ENCODE measurements around the gene SPOCK1.

The SPOCK1 gene

DNA sequence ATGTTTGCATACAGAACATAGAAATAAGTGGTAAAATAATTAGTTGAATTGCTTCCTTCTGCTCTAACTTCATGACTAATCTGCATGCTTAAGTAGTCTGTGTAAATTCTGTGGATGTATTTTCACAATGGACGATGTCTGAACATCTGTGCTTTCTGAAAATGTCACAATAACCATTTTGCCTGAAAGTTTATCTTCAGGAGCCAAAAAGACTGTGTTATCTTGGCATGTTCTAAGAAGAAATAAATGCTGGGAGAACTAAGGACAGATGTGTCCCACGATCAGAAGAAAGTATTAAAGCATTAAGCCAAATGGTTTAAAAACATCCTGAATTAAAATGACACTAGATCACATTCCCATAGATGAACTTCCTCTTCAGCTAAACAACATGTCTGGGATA lies 397.6 kb downstream of the SPOCK1 start:
- DNase-seq (ENCODE audit: low read depth) = peak; percentile 36

DNA sequence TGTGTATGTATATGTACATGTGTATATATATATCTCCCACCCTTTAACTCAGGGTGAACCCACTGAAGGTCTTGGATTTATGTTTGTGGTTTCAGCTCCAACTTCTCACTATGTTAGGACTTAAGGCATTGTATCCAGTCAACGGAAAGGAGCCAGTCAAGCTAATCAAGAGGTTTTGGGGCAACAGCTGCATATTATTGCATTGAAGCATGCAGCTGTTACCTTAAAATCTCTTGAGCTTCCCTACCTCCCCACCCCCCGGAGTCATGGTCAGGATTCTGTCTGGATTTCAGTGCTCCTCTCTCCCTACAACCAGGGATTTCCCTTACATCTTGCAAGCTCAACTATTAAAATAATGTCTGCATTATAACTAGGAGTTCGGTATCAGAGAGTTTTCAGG lies 399.5 kb downstream of the SPOCK1 start:
- no peak for DNase-seq (ENCODE audit: low read depth)

DNA sequence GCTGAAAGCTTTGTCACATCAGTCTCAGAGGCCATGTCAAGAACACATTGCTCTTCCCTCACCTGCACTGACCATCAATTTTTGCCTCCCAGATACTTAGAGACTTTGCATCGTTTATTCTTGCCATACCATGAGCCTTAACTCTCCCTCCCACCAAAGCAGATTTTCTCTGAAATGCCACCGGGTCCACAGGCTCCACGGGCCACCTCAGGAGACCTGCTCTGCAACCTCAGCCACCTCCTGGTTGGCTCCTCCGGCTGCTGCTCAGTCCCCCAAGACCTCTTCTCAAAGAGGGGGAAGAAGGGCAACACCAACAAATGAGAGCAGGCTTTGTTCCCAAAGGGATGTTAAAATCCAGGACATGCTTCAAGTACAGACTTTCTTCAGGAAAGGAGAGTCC lies 400.5 kb downstream of the SPOCK1 start:
- DNase-seq (ENCODE audit: low read depth) = no peak

DNA sequence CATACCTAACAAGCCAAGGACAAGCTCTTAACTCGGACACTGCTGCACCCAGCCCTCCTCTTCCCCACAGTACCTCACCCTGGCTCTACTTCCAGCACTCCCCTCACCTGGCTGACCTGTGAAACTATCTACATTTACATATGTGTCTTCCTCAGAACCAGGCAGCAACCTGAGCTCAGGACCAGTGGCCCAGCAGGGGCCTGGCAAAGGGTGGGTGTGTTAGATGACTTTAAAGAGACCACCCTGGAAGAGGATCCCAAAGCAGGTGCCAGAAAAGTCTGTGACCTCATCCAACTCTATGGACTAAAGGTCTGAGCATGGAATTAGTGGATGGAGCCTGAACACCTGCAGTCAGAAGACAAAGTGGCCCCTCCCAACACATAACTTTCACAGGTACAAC lies 400.9 kb downstream of the SPOCK1 start:
- no peak for DNase-seq (ENCODE audit: low read depth)

DNA sequence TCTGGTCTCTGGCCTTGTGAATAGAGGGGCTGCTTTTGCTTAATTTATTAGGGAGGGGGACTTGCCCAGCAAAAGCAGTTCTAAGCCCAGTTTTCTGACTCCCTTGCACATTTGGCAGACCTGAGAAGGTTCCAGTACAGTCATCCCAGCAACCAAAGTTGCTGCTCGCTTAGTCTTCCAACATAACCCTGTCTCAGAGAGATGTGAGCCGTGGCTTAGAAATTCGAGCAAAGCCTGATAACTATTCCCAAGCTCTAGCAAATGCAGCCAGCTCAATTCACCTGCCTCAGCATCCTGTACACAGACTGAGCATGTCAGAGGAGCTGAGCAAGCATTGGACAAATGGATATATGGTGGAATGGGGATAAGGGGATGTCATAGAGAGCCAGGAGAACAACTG lies 401.9 kb downstream of the SPOCK1 start:
- no peak for DNase-seq (ENCODE audit: low read depth)

DNA sequence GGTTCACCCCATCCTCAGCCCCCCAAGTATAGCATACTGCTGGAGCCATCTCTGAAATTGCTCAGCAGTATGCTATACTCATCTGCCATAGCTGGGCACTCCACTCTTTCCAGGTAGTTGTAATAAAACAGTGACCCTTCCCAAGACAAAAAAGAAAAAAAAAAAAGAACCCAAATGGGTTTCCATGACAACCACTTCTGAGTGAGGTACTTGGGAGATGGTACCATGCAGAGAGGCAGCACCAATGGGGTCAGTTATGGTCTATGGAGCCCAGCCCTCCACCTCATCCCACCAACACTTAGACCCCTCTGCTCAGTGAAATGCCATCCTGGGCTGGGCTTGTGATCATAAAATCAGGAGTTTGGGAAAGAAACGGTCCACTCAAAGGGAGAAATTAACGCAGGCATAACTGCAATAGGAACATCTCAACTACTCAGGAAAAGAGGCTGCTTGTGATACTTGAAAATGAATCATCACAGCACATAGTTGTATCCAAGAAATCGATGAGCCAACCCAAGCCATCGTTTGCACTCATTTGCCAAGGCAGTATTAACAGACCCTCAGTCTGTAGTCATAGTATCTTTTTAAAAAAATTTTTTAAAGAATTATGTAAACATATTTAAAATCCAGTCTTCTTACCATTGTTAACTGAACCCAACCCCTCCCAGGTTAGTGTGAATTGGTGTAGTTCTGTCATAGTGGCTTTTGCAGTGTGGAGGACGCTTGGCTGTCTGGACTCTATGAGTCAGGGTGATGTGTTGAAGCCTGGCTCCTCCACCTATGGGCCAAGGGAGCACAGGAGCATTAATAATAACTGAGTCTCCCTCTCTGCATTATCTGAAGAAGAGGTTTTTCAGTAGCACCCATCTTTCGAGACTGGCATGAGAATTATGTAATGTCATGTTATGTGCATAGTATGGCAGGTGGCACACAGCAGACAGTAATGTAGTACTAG lies 402.7 kb downstream of the SPOCK1 start:
- no peak for DNase-seq (ENCODE audit: low read depth)

DNA sequence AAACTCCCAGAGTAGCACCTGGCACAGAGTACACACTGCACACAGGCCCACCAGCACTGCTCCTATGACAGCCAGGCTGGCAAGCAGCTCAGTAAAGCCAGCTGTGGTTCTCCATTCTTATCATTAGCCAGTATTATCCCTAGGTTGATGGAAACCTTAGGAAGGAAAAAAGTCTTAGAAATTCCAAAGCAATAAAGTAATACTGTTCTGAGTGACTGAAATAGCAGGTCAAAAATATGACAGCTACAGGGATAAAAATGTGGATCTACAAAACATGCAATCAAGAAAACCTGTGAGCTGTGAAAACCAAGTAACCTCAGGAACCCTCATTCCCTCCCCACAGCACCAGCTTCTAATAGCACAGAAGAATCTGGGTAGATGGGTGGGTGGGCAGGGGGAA lies 403.5 kb downstream of the SPOCK1 start:
- DNase-seq (ENCODE audit: low read depth) = no peak

DNA sequence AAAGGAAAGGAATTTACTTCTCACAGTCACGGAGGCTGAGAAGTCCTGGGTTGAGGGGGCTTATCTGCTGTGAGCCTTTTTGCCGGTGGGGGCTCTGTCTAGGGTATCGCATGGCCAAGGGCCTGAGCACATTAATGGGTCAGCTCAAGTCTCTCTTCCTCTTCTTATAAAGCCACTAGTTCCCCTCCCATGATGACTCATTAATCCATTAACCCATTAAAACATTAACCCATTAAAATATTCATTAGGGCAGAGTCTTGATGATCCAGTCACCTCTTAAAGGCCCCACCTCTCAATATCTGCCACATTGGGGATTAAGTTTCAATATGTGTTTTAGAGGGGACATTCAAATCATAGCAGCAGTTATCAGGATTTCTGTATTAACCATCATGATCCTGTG lies 406.3 kb downstream of the SPOCK1 start:
- DNase-seq (ENCODE audit: low read depth) = no peak

DNA sequence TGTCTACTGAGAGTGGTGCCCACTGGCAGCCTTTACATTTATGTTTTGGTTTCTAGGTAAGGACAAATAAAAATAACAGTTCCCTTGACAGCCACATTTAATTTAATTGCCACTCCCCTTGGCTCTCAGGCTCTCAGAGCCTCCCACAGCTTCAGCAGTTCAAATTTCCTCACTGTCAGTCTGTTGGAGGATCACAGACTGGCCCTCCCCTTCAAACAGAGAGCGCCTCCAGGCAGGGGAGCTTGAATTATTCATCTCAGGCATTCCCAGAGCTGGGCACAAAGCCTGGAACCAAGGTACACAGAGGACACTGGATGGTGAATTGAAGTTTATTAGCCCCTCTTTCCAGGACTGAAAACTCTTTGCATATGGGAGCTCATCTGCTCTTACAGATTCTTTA lies 407.7 kb downstream of the SPOCK1 start:
- DNase-seq (ENCODE audit: low read depth) = no peak

DNA sequence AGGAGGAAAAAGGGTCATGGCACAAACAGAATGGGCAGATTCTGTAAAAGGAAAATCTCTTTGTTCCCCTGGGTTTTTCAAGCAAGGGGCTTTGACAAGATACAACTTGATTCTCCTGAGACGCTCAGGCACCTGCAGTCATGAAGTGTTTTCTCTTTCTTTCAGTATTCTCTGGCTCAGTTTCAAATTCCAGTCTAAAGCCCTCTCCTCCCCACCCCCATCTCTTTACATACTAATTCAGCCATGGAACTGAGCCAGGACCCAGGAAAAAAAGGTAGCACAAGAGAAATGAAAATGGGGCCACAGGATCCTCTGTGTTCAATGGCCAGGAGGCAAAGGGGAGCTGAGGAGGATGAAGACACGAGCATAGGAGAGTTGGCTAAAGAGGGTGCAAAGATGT lies 408.4 kb downstream of the SPOCK1 start:
- no peak for DNase-seq (ENCODE audit: low read depth)

DNA sequence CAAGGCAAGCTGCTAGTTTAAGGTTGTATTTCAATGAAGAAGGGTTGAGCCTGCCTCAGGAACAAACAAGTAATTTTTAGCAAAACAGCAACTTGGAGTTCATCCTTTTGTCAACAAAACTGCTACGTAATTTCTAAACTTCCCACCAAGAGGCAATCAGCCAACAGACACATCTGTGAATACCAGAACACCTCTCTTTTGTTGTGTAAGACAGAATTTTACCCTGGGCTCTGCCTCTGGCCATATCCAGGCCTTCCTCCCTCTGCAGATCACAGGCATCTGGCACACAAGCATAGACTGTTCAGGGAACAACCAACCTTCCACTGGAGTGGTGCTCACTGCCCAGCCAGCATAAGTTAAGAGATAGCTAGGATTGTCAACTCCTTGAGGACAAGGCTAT lies 409.0 kb downstream of the SPOCK1 start:
- no peak for DNase-seq (ENCODE audit: low read depth)

DNA sequence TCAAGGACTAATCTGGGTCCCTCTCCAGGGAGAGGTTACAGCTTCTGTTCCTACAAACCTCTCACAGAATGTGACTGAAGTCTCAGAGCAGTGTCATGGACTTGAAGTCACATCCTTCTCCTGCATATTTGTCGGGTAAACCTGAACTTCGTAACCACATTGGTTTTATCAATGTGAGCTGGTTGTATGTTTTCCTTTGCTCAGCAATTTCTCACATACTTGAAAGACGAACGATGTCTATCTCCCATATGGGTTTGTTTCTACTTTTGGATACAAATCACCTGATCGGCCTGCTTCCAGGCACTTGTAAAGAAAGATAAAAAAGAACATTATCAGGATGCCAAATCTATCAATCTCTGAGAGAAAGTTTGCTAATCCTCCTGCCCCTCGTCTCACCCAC lies 411.0 kb downstream of the SPOCK1 start:
- DNase-seq (ENCODE audit: low read depth) = no peak

DNA sequence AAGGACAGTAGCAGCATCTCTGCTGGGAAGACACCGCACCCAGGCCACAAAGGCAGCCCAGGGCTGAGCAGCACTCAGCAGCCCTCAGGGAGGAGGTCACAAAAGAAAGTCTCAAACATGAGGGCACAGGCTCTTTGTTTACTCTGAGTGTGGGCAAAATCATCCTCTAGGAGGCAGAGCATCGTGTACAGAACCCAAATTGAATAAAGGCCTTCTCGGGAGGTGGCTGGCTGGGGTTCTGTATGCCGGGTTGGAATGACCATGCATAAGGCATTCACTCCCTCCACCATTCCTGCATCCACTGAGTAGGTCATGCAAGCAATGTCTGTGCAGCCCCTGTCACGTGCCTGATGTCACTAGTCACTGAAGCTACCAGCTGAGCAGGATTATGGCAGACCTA lies 412.8 kb downstream of the SPOCK1 start:
- DNase-seq (ENCODE audit: low read depth) = no peak

DNA sequence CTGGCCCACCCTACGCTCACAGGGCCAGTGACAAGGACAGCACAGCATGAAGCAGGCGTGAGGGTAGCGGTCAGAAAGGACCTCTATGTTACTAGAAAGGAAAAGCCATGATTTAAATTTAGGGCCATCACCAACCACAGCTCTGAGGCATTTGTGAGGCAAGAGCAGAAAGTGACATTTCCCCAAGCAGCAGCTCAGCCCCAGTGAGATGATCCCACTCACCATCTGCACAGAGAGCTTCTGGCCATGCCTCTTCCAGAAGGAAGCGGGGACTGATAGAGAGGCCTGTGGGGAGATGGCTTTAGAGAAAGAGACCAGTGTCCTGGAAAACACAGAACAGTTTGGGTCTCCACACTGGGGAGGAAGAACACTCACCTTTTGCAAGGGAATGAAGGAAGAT lies 413.9 kb downstream of the SPOCK1 start:
- DNase-seq (ENCODE audit: low read depth) = no peak

DNA sequence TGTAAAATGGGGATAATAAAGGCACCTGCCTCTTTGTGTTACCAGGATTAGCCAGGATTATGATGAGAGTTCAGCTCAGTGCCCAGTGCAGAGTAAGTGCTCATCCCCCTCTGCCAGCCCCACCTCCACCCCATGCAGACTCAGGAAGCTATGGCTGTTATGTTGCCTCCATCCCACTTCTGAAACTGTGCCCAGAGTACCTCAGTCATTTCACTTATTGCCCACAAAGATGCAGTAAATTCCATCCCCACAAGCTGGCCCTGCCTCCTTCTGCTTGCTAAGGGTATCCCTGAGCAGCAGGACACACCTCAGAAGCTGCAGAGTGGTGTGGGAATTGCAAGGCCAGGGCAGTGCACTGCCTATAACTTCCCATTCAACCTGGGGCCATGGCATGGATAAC lies 415.1 kb downstream of the SPOCK1 start:
- no peak for DNase-seq (ENCODE audit: low read depth)

DNA sequence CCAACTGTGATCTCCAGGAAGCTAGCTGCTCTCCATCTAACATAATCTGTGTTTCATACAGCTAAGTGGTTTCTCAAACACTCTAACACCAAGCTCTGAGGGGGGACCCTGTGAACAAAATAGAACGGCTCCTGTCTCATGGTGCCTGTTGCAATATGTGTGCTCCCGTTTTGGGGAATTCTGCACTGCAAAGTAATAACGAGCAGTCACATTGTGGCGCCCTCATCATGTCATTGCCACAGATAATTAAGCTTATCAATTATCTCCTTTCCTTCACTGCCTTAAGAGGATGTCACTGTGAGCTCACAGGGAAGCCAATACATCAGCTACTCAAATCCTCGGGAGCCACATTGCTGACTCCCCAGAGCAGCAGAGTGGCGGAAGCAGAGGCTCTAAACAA lies 416.2 kb downstream of the SPOCK1 start:
- no peak for DNase-seq (ENCODE audit: low read depth)

DNA sequence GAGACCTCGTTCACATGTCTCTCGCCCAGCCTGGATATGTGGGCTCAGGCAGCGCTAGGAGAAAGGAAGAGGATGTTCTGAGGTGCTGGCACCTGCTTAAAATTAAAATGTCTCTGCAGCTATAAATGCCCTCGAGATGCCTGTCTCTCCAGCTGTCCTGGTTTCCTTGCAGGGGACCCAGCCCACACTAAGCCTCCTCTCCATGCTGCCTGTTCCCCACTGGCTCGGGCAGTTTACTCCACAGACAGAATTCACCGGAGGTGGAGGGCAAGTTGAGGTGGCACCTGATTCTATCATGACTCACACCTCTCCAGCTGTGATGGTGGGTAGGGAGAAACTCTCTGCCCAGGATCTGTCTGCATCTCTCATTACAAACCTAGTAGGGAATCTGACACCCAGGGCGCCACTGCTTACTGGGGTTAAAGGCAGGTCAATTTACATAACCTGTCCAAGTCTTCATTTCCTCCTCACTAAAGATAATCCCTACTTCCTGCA lies 420.9 kb downstream of the SPOCK1 start:
- no peak for DNase-seq (ENCODE audit: low read depth)

DNA sequence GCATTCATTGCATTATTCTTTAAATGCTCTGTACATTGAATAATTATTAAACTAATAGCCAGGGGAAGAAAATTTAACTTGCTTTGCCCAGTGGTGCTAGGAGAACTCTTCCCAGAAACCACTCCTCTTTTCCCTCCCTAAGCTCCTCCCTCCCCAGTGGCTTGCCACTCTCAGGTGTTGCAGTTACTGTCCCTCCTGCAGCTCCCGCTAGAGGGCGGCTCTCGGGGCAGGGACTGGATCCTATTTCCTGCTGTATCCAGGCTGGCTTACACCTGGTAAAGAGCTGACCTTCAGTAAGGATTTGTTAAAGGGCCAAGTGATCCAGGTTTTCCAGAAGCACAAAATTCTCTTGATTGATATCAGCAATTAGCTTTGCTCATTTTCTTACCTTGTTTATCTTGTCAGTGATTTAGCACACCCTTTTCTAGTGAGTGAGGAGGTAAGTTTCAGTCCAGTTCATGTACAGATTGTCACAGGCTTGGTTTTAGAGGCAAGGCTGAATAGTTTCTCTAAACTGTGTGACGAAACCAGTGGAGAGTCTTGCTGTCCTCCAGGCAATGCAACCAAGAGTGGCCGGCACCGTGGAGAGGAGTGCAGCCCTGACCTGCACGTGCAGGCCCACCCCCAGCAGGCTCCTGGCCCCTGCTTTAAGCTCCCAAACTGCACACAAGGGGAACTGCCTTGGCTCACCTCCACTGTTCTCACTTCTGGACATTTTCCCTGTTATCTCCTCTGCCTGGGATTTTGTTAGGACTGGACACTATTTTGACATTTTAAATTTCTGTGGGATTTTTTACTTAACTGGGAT lies 423.8 kb downstream of the SPOCK1 start:
- DNase-seq (ENCODE audit: low read depth) = no peak

DNA sequence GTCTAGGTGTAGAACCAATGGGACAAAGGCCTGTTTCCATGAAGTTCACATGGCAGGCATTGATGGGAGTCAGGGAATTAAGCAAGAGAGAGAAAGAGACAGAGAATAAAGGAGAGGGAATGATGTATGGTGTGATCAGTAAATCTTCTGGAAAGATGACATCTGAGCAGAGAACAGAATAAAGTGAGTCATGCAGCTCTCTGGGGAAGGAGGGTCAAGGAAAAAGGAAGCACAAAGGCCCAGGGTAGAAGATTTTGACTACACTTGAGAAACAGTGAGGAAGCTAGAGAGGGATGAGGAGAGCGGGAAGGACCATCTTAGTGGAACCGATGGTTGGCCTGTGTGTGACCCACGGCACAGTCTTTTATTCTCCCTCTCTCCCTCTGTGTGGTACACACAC lies 425.9 kb downstream of the SPOCK1 start:
- DNase-seq (ENCODE audit: low read depth) = no peak

DNA sequence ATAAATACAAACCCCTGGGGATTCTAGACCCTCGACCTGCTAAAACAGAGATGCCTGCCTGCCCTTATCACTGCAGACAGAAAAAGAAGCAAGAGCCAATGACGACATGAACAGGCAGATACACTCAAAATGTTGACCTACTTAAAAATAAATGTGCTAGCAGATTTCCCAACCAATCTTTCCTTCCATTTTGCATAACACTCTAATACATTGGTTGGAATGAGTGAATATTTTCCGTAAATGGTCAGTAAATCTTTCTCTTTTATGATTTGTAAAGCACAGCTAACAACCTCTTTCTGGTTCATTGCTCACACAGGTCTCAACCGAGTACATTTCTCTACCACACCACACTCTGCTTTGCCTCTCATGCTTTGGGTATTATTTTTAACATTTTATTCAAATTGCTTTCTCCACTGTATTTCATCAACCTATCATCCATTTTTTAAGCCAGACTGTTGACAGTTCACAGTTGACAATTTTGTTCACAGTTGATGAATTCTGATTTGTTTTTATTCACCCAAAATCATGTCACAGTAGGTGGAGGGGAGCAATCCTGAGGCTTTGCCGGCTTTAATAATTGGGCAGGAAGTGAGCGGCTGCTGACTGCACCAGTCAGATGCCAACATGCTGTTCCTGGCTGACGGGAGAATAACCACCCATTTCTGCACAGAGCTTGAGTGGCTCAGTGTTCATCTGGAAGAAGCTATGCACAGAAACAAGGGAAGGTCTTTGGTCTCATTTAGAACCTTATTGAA lies 426.6 kb downstream of the SPOCK1 start:
- DNase-seq (ENCODE audit: low read depth) = peak; percentile 40

DNA sequence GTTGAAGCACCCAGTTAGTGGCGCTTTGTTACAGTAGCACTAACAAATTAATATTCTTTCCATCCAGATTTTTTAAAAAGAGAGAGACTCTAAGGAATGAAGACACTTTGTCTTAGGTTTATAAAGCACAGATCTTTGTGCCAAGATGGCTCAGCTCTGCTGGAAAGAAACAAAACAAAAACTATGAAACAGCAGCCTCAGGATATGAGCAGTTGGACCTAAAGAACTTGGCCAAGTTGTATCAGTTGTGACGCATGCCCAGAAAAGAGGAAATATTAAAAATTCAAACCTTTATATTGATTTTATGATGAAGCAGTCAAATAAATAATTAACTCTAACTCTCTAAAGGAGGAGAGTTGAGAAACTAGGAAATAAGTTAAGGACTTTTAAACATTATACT lies 427.2 kb downstream of the SPOCK1 start:
- DNase-seq (ENCODE audit: low read depth) = no peak

DNA sequence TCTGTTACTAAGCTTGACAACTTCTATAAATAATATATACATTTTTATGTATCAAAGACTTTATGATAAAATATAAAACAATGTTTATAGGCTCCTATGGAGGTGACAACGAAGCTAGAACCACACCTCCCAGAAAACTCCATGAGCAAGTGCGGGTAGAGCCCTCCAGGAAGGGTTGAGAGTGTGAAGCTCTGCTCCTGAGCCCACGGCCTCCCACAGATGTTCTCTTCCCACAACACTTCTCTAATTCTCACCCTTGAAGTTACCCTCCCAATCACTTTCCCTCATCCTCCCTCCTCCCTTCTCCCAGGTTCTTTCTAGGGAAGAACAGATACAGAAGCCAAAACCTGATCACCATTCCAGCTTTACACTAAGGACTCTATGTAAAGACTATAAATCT lies 427.6 kb downstream of the SPOCK1 start:
- no peak for DNase-seq (ENCODE audit: low read depth)
